ENCODE results near the gene LRRC26.

LRRC26 gene

DNA sequence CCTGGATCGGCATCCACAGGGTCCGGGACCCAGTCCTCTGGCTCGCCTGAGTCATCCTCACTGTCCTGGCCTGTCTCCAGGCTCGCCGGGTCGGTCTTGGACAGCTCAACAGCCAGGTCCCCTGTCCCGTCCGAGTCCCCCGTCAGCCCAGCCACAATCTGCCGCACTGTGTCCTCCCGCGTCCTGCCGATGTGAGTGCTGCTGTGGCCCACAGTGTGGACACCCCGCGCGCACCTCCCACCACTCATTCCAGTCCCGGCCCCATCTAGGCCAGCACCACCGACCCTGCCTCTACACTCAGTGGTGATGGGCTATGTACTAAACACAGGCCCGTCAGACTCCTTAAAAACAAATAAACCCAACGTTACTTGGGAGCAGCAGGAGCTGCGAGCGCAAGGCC, 11.8 kb upstream of the LRRC26 start:
- DNase-seq = no peak

DNA sequence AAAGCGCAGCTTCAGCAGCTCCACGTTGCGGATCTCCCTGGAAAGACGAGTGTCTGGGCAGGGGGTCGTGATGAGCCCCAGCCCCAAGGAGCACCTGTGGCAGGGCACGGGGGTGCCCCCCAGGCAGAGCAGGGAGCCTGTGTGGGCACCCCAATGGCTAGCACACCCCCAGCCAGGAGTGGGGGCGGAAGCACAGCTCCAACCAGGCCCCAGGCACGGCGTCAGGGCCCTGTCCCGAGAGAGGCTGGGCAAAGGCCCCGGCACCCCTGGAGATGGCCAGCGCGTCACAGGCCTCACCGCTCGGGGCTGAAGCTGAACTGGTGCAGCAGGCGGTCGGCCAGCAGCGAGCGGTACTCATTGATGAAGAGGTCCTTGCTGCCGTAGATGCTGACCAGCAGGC, 10.6 kb upstream of the LRRC26 start:
- no peak for DNase-seq

DNA sequence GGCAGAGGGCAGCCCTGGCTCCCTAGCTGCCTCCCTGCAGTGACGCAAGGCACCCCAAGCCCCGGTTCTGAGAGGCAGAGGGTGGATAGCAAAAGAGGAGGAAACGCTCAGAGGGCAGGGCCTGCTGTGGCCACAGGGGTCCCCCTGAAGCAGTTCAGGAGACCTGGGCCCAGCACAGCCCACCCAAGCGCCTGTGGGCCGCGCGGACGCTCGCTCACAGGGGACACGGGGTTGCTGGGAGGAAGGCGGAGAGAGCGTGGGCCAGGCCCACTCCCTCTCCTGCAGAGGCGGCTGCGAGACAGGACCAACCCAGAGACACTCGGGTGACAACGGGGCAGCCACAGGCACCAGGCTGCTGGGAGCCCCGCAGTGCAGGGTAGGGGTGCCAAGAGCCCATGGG, 9.9 kb upstream of the LRRC26 start:
- DNase-seq = no peak

GRCh38 chr9:137178939-137179630, 9.2 kb upstream of the LRRC26 start:
- DNase-seq = no peak

DNA sequence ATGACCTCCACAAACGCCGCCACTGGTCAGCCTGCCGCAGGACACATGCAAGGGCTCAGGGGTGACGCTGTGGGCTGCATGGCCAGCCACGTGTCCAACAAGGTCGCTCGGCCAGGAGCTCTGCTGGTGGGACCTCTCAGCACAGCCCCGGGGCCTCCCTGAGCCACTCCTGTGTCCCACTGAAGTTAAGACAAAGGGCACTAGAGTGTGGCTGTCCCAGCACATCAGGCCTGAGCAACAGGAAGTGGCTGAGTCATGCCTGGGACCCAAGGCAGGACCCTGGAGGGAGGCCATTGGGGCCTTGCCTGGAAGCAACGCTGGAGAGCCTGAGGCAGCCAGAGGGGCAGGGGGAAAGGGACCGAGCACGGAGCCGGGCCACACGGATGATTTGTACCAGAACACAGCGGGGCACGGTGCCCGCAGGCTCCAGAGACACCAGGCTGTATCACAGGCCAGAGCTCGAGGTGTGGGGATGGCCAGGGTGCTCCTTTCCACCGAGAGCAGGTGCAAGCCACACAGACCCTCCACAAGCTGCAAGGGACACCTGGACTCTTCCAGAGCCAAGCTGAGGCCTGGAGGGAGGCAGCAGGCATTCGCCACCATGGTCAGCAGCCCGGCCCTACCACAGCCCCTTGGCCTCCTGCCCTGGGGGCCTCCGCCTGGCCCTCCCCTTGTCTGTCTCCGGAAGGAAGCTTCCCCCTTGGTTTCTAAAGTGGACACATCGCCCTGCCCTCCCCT, 8.5 kb upstream of the LRRC26 start:
- peak; percentile 42 for DNase-seq

DNA sequence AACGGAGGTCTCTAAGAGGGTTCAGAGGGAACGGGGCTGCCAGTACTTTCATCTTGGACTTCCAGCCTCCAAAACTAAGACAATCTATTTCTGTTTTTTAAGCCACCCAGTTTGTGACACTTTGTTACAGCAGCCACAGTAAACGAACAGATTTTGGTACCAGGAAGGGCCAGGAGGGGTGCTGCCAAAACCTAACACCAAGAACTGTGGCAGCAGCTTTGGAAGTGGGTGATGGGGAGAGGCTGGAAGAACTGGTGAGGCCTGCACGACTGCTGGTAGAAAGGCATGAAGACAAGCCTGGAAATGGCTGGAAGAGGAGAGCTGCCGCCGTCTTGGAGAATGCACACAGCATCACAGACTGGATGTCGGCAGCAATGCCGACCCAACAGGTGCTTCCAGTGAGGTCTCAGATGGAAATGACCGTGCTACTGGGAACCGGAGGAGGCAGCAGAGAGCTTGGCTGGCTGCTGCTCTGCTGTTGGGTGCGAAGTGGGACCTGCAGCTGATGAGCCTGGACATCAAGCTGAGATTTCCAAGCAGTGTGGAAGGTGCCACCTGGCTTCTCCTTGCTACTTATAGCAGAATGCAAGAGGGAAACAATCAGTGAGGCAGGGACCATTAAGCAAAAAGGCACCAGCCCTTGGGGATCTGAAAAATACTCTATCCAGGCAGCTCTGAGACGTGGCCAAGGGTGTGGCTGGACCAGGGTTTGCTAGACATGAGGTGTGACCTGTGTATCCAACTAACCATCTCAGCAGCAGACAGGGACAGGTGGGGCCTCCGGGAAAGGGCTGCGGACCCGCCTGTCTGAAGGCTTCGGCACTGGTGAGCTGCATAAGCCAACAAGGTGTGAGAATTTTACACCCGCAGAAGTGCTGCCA, 6.7 kb upstream of the LRRC26 start:
- no peak for DNase-seq

- DNase-seq = no peak
Observed at GRCh38 chr9:137175345-137175961, 5.6 kb upstream of the LRRC26 start.

DNA sequence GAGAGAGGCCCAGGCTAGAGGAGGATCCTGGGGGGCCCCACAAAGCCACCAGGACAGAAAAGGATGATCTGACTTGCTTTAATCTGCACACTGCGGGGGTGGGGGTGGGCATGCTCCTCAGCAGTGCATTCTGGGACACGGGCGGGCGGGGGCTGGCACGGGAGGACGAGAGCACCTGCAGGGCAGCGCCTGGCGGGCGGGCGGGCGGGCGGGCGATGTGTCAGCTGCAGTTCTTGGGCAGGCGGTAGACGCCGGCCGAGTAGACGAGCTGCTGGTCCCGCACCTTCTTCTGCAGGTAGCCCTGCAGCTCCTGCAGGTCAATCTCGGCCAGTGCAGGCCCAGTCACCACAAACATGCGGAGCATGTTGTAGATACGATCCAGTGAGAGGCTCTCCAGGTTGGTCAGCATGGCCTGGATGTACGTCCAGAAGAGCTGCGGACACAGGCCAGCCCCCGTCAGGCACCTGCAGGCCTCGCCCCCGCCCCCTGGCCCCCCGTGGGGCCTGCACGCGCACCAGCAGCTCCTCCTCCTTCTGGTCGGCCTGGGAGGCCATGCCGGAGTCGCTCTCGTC, 5.0 kb upstream of the LRRC26 start:
- DNase-seq = no peak

DNA sequence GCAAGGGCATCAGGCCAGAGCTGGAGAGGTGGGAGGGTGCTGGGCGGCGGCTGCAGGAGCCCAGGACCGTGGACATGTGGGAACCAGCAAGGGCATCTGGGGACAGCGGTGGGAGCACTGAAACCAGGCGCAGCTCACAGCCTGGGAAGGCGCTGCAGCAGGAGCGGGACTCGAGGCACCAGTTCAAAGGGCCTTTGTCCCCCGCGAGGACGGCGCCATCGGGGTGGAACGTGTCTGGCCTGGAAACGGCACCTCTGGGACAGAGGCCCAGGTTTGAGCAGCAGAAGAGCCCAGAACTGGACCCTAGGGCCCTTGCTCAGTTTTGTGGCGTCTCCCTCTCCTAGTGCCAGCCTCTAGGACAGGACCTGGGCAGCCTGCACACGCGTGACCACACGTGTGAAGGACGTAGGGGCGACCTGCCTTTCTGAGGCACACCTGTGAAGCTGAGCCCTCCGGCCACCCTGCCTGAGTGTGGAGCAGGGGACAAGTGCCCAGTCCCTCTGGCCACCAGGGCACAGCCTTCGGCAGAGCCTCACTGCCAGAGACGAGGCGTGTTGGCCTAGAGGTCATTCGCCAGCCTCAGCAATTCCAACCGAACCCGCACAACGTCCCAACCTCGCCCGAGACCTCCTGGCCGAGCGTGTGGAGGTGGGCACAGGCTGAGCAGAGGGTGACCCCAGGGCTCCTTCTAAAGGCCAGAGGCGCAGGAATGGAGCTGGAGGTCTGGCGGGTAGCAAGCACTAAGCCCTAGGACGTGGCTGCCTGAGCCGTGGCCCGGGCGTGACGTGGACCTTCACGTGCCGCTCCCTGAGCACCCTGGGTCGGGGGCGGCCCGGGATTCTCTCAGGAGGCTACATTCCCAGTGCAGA, 4.2 kb upstream of the LRRC26 start:
- no peak for DNase-seq

GRCh38 chr9:137172901-137173795, 3.3 kb upstream of the LRRC26 start:
- peak; percentile 34 for DNase-seq

DNA sequence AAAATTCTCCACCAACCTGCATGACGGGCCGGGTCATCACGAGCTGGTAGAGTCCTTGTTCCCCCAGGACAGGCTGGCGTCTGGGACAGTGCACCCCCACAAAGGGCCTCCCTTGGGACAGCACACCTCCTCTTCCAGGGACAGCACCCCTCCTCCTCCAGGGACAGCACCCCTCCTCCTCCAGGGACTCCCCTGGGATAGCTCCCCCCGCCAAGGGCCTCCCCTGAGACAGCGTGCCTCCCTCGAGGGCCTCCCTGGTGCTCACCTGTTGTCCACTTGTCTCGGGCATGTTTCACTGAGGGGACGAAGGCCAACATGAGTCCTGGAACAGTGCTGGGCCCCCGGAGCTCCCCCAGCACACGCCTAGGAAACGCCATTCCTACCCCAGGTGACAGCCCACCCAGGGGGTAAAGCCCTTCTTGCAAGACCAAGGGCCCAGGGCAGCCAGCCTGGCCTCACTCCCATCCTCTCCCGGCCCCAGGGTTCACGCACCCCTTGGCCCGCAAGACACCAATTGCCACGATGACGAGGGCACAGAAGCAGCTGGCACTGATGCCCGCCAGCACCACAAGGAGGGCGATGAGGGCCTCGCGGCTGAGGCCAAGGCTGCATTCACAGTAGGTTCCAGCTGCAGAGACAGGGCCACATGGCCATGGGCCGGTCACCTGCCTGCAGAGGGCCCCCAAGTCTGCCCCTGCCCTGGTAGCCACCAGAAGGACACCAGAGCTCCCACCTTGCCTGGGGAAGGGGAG, 1.5 kb upstream of the LRRC26 start:
- DNase-seq = no peak

- no peak for DNase-seq
Observed at GRCh38 chr9:137170486-137171148, 766 bp upstream of the LRRC26 start.

DNA sequence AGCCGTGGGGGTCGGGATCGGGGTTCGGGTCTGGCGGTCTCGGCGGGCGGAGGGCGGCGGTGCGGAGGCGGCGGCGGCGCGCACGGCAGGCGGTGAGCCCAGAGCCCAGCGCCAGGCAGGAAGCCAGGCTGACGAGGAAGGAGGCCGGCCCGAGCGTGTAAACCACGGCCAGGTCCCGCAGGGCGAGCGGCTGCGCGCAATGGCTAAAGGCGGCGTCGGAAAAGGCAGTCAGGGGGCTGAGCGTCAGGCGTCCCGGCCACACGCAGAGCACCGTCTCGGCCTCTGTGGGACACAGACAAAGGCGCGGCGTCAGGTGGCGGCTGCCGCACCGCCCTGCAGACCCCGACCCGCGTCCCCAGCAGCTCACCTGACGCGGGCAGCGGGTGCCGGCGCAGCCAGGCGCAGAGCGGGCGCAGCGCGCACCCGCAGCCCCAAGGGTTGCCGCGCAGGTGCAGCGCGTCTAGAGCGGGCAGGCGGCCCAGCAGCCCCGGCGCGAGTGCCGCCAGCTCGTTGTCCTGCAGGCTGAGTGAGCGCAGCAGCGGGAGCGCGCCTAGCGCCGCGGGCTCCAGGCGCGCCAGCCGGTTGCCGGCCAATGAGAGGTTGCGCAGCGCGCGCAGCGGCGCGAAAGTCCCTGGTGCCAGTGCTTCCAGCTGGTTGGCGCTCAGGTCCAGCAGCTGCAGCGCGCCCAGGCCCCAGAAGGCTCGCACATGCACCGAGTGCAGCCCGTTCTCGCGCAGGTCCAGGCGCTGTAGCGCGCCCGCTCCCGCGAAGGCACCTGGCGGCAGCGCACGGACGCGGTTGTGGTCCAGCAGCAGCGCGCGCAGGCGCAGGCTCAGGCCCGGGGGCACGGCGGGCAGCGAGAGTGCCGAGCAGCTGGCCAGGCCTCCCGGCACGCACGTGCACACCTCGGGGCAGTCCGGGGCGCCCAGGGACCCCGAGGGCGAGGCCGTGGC, 671 bp downstream of the LRRC26 start:
- peak; percentile 48 for DNase-seq

- no peak for DNase-seq
Observed at GRCh38 chr9:137168573-137168903, 1.3 kb downstream of the LRRC26 start.

DNA sequence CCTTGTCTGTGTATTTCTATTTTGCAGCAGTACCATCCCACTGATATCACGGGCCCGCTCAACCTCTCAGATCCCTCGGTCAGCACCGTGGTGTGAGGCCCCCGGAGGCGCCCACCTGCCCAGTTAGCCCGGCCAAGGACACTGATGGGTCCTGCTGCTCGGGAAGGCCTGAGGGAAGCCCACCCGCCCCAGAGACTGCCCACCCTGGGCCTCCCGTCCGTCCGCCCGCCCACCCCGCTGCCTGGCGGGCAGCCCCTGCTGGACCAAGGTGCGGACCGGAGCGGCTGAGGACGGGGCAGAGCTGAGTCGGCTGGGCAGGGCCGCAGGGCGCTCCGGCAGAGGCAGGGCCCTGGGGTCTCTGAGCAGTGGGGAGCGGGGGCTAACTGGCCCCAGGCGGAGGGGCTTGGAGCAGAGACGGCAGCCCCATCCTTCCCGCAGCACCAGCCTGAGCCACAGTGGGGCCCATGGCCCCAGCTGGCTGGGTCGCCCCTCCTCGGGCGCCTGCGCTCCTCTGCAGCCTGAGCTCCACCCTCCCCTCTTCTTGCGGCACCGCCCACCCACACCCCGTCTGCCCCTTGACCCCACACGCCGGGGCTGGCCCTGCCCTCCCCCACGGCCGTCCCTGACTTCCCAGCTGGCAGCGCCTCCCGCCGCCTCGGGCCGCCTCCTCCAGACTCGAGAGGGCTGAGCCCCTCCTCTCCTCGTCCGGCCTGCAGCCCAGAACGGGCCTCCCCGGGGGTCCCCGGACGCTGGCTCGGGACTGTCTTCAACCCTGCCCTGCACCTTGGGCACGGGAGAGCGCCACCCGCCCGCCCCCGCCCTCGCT, 1.9 kb downstream of the LRRC26 start:
- DNase-seq = no peak

DNA sequence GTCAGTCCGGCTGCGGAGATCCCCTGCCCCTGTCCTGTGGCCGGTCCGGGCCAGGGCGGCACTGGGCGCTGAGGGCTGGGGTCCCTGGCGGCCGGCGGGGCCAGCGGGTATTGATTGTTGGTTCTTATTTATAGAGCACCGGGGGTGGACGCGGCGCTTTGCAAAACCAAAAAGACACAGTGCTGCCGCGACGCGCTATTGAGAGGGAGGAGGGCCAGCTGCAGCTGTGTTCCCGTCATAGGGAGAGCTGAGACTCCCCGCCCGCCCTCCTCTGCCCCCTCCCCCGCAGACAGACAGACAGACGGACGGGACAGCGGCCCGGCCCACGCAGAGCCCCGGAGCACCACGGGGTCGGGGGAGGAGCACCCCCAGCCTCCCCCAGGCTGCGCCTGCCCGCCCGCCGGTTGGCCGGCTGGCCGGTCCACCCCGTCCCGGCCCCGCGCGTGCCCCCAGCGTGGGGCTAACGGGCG, 2.5 kb downstream of the LRRC26 start:
- DNase-seq = no peak

All from EL (cell line).